Right ventricle myocardium inferior (tissue), 1 donor: Measurements from ENCODE around the gene BACH2. TPM values are rescaled to one million over a fixed set of nuclear protein-coding genes. Genes with fewer than 3 reads are reported as not detected.

ENCODE experiments used
- ATAC-seq: fragments of 200-7000 bp; cut with Tn5 transposase; one replicate; pipeline ENCODE4 v1.9.1; 2020; ENCODE audit warnings: mild to moderate bottlenecking, moderate library complexity
- DNase-seq: peaks from one replicate; pipeline ENCODE4 v3.0.0; 2021; ENCODE audit errors: missing footprints
- intact Hi-C: fragments of 100-400 bp; cut with DNase I; formaldehyde crosslinking; loops from one replicate; pipeline ENCODE4 v1.11.0; 2022
- total RNA-seq: library from RNA; stranded (reverse); fragmentation: NEBNext Ultra II Directional; extraction: Animal tissue kit (Norgen Biotek cat#: 25700); gene quantifications from one replicate; pipeline ENCODE4 v1.2.1, GENCODE V29; 2021
- donor health status: DM: no; HTN: yes; CAD: no; lungs with severe emphysema.

BACH2 gene
- total RNA-seq, 1 donor from 2014 or later: 2.2 TPM

- ATAC-seq: no peak
- intact Hi-C loops: no loop called here
- DNase-seq: no peak
Measured at GRCh38 chr6:90305800-90306448, 9.3 kb upstream of the BACH2 start.

- intact Hi-C loops: no loop called here
Measured at GRCh38 chr6:90304308-90304707, 7.7 kb upstream of the BACH2 start.

GRCh38 chr6:90303039-90303438, 6.4 kb upstream of the BACH2 start:
- ATAC-seq (no peak), DNase-seq (no peak)
- intact Hi-C loops: no loop called here

More at GRCh38 chr6:90304308-90304707, 7.7 kb upstream of the BACH2 start:
- no peak for ATAC-seq
- no peak for DNase-seq

- ATAC-seq (no peak), DNase-seq (no peak)
- intact Hi-C loops: no loop called here
Measured at GRCh38 chr6:90302320-90302719, 5.7 kb upstream of the BACH2 start.

- DNase-seq (no peak), ATAC-seq (no peak)
- intact Hi-C loops: no loop called here
Measured at GRCh38 chr6:90301816-90302215, 5.2 kb upstream of the BACH2 start.

- ATAC-seq: no peak
- intact Hi-C loops: loop anchor here (5.0 kb wide), 3 partner anchors 179 to 326 kb away; no protein-coding TSS in a partner anchor
Measured at GRCh38 chr6:90298459-90299053, 1.9 kb upstream of the BACH2 start.

GRCh38 chr6:90297867-90298381, 1.3 kb upstream of the BACH2 start:
- no peak for ATAC-seq
- no peak for DNase-seq
- intact Hi-C loops: loop anchor here (5.0 kb wide), 3 partner anchors 179 to 326 kb away; no protein-coding TSS in a partner anchor

More at GRCh38 chr6:90298459-90299053, 1.9 kb upstream of the BACH2 start:
- DNase-seq: no peak

- intact Hi-C loops: loop anchor here (5.0 kb wide), 3 partner anchors 180 to 325 kb away; no protein-coding TSS in a partner anchor
- no peak for ATAC-seq
- no peak for DNase-seq
Measured at GRCh38 chr6:90297115-90297866, 648 bp upstream of the BACH2 start.

GRCh38 chr6:90295854-90296340, 746 bp downstream of the BACH2 start:
- peak; percentile 85 for ATAC-seq
- DNase-seq: peak; percentile 84
- intact Hi-C loops: loop anchor here (5.0 kb wide), 3 partner anchors 181 to 324 kb away; no protein-coding TSS in a partner anchor

- ATAC-seq: peak; percentile 62
- intact Hi-C loops: loop anchor here (5.0 kb wide), 3 partner anchors 182 to 323 kb away; no protein-coding TSS in a partner anchor
- DNase-seq: peak; percentile 70
Measured at GRCh38 chr6:90294989-90295853, 1.4 kb downstream of the BACH2 start.

GRCh38 chr6:90294614-90294988, 2.0 kb downstream of the BACH2 start:
- DNase-seq (no peak), ATAC-seq (no peak)
- intact Hi-C loops: no loop called here

- DNase-seq (no peak), ATAC-seq (no peak)
- intact Hi-C loops: no loop called here
Measured at GRCh38 chr6:90294008-90294511, 2.6 kb downstream of the BACH2 start.

- intact Hi-C loops: no loop called here
- ATAC-seq (no peak), DNase-seq (no peak)
Measured at GRCh38 chr6:90293319-90293953, 3.2 kb downstream of the BACH2 start.

- intact Hi-C loops: no loop called here
- ATAC-seq (no peak), DNase-seq (no peak)
Measured at GRCh38 chr6:90291565-90291964, 5.1 kb downstream of the BACH2 start.

GRCh38 chr6:90290811-90291420, 5.7 kb downstream of the BACH2 start:
- intact Hi-C loops: no loop called here
- ATAC-seq: no peak
- no peak for DNase-seq

- ATAC-seq (no peak), DNase-seq (no peak)
- intact Hi-C loops: loop anchor here (5.0 kb wide), 1 partner anchor 108 kb away; no protein-coding TSS in a partner anchor
Measured at GRCh38 chr6:90289902-90290301, 6.7 kb downstream of the BACH2 start.

GRCh38 chr6:90288404-90288803, 8.2 kb downstream of the BACH2 start:
- ATAC-seq: no peak
- intact Hi-C loops: loop anchor here (5.0 kb wide), 1 partner anchor 106 kb away; no protein-coding TSS in a partner anchor
- DNase-seq: no peak
